Measurements from ENCODE around the gene HOXC10. TPM values are rescaled to one million over a fixed set of nuclear protein-coding genes. Genes with fewer than 3 reads are reported as not detected.
A peak's percentile ranks its signal among the peaks of the same experiment; 100 is the strongest.

HOXC10 gene
- total RNA-seq, 1 donor: 0.43 TPM

DNA sequence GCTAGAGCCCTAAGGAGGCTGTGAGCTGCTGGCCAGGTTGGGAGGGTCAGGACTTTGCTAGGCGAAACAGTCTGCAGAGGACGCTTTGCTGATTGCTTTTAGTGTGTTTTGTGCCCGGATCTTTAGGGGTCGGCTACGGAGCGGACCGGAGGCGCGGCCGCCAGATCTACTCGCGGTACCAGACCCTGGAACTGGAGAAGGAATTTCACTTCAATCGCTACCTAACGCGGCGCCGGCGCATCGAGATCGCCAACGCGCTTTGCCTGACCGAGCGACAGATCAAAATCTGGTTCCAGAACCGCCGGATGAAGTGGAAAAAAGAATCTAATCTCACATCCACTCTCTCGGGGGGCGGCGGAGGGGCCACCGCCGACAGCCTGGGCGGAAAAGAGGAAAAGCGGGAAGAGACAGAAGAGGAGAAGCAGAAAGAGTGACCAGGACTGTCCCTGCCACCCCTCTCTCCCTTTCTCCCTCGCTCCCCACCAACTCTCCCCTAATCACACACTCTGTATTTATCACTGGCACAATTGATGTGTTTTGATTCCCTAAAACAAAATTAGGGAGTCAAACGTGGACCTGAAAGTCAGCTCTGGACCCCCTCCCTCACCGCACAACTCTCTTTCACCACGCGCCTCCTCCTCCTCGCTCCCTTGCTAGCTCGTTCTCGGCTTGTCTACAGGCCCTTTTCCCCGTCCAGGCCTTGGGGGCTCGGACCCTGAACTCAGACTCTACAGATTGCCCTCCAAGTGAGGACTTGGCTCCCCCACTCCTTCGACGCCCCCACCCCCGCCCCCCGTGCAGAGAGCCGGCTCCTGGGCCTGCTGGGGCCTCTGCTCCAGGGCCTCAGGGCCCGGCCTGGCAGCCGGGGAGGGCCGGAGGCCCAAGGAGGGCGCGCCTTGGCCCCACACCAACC is 44.8 kb downstream of the HOXC10 start:
- TF ChIP-seq, protein P1, sequence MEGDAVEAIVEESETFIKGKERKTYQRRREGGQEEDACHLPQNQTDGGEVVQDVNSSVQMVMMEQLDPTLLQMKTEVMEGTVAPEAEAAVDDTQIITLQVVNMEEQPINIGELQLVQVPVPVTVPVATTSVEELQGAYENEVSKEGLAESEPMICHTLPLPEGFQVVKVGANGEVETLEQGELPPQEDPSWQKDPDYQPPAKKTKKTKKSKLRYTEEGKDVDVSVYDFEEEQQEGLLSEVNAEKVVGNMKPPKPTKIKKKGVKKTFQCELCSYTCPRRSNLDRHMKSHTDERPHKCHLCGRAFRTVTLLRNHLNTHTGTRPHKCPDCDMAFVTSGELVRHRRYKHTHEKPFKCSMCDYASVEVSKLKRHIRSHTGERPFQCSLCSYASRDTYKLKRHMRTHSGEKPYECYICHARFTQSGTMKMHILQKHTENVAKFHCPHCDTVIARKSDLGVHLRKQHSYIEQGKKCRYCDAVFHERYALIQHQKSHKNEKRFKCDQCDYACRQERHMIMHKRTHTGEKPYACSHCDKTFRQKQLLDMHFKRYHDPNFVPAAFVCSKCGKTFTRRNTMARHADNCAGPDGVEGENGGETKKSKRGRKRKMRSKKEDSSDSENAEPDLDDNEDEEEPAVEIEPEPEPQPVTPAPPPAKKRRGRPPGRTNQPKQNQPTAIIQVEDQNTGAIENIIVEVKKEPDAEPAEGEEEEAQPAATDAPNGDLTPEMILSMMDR (IDR thresholded peaks at IDR 0.05; ENCODE audit: insufficient read depth, low read depth, low read length): no peak
- DNase-seq (ENCODE audit: low read depth): no peak
- no peak overlapping the region for H3K4me3 ChIP-seq (ENCODE audit: low read depth, low read length)

DNA sequence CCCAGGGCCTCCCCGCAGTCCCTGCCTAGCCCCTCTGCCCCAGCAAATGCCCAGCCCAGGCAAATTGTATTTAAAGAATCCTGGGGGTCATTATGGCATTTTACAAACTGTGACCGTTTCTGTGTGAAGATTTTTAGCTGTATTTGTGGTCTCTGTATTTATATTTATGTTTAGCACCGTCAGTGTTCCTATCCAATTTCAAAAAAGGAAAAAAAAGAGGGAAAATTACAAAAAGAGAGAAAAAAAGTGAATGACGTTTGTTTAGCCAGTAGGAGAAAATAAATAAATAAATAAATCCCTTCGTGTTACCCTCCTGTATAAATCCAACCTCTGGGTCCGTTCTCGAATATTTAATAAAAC is 45.5 kb downstream of the HOXC10 start:
- DNase-seq (ENCODE audit: low read depth): no peak
- TF ChIP-seq, protein P1 (IDR thresholded peaks at IDR 0.05; ENCODE audit: insufficient read depth, low read depth, low read length): no peak
- no peak overlapping the region for H3K4me3 ChIP-seq (ENCODE audit: low read depth, low read length)

DNA sequence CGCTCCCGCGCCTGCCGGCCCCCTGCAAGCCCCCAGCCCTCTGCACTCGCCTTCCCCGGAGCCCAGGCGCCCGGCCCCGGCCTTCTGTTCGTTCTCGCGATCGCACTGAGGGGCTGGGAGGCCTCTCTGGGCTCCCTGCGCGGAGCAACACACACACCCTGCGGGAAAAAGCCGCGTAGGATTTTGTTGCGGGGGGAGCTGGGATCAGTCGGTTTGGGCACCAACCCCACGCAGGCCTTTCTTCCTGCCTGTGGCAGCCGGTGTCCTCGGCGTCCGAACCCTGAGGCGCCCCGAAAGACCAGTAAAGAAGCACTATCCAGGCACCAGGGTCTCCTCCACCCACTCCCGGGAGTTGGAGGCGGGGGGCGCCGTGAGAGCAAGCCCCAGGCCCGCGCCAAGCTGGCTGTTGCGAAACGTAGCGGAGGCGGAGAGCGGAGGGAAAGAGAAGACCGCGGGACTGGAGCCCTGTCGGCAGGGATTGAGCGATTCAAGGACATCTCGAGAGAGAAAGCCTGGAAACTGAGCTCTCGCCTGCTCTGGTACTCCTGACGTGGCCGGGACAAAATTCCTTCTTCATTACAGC is 46.0 kb downstream of the HOXC10 start:
- TF ChIP-seq, protein P1 (IDR thresholded peaks at IDR 0.05; ENCODE audit: insufficient read depth, low read depth, low read length): no peak
- no peak overlapping the region for H3K4me3 ChIP-seq (ENCODE audit: low read depth, low read length)
- peak; percentile 60 for DNase-seq (ENCODE audit: low read depth)

DNA sequence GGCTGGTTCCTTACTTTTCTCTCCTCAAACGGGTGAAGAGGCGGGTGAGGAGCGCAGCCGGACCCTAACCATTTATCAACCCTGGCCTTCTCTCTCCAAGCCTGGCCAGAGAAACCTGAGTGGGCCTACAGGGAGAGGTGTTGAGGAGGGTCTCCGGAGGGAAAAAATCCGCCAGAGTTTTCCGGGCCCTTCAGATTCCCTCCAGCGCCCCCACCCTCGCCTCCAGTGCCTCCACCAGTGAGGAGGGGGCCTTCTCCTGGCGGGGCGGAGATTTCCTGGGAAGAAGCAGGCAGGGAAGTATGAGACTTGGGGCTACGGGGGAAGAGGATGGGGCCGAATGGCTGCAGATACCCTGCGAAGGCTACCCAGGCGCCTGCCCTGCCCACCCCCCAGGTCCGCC is 46.5 kb downstream of the HOXC10 start:
- H3K4me3 ChIP-seq (ENCODE audit: low read depth, low read length): no peak overlapping the region
- TF ChIP-seq, protein P1 (IDR thresholded peaks at IDR 0.05; ENCODE audit: insufficient read depth, low read depth, low read length): no peak
- DNase-seq (ENCODE audit: low read depth): no peak

DNA sequence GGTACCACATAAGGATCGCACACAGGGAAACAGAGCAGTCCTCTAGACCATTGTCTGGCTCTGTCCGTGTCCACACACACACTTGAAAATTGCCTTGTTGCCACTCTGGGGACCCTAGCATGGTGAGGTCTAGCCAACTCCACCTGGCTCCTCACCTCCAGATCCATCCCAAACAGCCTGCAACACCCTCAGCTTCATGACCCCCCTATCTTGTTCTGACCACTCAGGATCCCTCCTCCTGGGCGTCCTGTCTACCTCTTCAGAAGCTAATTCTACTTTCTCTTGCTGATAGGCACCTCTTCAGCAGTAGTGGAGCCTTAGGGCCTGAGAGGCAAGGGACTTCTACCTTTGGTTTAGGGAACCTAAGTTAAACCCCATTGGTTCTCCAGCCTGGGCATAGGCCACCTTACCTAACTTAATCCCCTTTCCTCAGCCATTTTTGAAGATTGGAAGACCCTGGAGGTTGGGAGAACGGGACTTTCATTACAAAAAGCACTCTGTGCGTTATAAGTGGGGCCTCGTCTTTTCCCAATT is 47.2 kb downstream of the HOXC10 start:
- no peak for DNase-seq (ENCODE audit: low read depth)
- TF ChIP-seq, protein P1 (IDR thresholded peaks at IDR 0.05; ENCODE audit: insufficient read depth, low read depth, low read length): no peak
- no peak overlapping the region for H3K4me3 ChIP-seq (ENCODE audit: low read depth, low read length)

DNA sequence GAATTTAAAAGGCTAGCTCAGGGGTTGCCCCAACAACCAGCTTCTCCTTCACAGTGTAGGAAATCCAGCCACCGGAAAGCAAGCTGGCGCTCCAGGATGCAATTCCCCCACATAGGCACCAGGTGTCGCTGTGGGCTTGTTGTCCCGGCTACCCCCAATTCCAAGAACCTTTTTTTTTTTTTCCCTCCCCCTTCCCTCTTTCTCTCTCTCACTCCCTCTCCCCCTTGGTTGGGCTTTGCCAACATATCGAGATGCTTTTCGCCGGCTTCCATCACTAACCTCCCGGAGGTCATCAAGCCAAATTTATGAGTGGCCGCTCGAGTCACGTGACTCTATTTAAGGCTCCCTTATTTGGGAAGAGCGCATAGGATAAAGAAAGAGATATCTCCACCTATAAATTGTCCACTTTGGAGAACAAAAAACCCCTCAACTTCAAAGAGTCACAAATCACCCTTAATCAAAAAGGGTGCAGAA is 47.7 kb downstream of the HOXC10 start, which contains the start of gene HOXC5:
HOXC5 (plus strand) TSS at position 424 of the 474 bp plus-strand sequence. CDS start 73 bp downstream, outside the sequence.
- peak; percentile 81 for DNase-seq (ENCODE audit: low read depth)
- TF ChIP-seq, protein P1 (IDR thresholded peaks at IDR 0.05; ENCODE audit: insufficient read depth, low read depth, low read length): peak; percentile 93
- peak within 1 kb of the TSS; percentile 51 for H3K4me3 ChIP-seq (ENCODE audit: low read depth, low read length)

Measured in fibroblast of villous mesenchyme (primary cell).